SK-N-SH (cell line): Measurements from ENCODE around the gene SH2B2. TPM values are rescaled to one million over a fixed set of nuclear protein-coding genes. Genes with fewer than 3 reads are reported as not detected.

Experiments used
- CTCF ChIA-PET: fragments of 300-600, 350-600 bp; formaldehyde crosslinking; extraction: SDS; loops from one replicate; lab custom pipeline; 2021; lab: Yijun Ruan, JAX
- POLR2A ChIA-PET: fragments of 350-600 bp; sonication (Branson Sonifier 250); formaldehyde crosslinking; extraction: SDS; loops from one replicate; lab custom pipeline; 2020; ENCODE audit warnings: antibody characterized with exemption, inconsistent platforms; lab: Yijun Ruan, JAX
- DNase-seq: peaks from one replicate; pipeline ENCODE4 v3.0.0; 2012
- H2AFZ ChIP-seq: fragments of 200-600 bp; sonication (generic); 2 replicates; pipeline ENCODE4 v1.8.1; 2016; ENCODE audit warnings: antibody characterized with exemption, mild to moderate bottlenecking, low read depth
- H3F3A ChIP-seq: fragments of 200-600 bp; sonication (generic); replicated peaks from 2 replicates; pipeline ENCODE3; 2016; ENCODE audit warnings: antibody characterized with exemption, mild to moderate bottlenecking; ENCODE audit not compliant: insufficient read depth
- H3K27ac ChIP-seq, 2 experiments: fragments of 200-500 bp in 1 of 2; fragments of 200-600 bp in 1 of 2; sonication (Bioruptor generic) in 1 of 2; sonication (generic), shearing (Covaris generic) in 1 of 2; 2 replicates each; pipeline versions ENCODE4 v1.5.1 to v1.6.1; 2014 to 2016; ENCODE audit warnings: low read depth in 2 of 2, inconsistent platforms in 1 of 2, low read length in 1 of 2, mild to moderate bottlenecking in 1 of 2, mixed read lengths in 1 of 2
- H3K27me3 ChIP-seq: fragments of 200-600 bp; sonication (generic), shearing (Covaris generic); 2 replicates; pipeline ENCODE4 v1.6.1; 2016; ENCODE audit warnings: mixed run types; ENCODE audit not compliant: insufficient read depth
- H3K36me3 ChIP-seq, 2 experiments: fragments of 200-500 bp in 1 of 2; fragments of 200-600 bp in 1 of 2; sonication (Bioruptor generic) in 1 of 2; sonication (generic) in 1 of 2; replicated peaks in 1 of 2; 2 replicates each; pipeline versions ENCODE3 to v1.5.1; 2014 to 2016; ENCODE audit warnings: low read length in 1 of 2, mild to moderate bottlenecking in 1 of 2; ENCODE audit not compliant: insufficient read depth in 2 of 2, control insufficient read depth in 1 of 2
- H3K4me1 ChIP-seq, 2 experiments: fragments of 200-500 bp in 1 of 2; fragments of 200-600 bp in 1 of 2; sonication (Bioruptor generic) in 1 of 2; sonication (generic), shearing (Covaris generic) in 1 of 2; 2 replicates each; pipeline versions ENCODE4 v1.5.1 to v1.6.1; 2014 to 2016; ENCODE audit warnings: low read depth in 1 of 2, low read length in 1 of 2, mixed run types in 1 of 2; ENCODE audit not compliant: insufficient read depth in 2 of 2, control insufficient read depth in 1 of 2
- H3K4me2 ChIP-seq: fragments of 200-600 bp; sonication (generic), shearing (Covaris generic); 2 replicates; pipeline ENCODE4 v1.6.1; 2017; ENCODE audit warnings: mixed run types
- H3K4me3 ChIP-seq, 2 experiments: fragments of 200-500 bp in 1 of 2; fragments of 200-600 bp in 1 of 2; sonication (Bioruptor generic) in 1 of 2; sonication (generic), shearing (Covaris generic) in 1 of 2; 2 replicates each; pipeline versions ENCODE4 v1.5.1 to v1.8.1; 2014 to 2016; ENCODE audit warnings: low read depth in 2 of 2, inconsistent platforms in 1 of 2, low read length in 1 of 2, mild to moderate bottlenecking in 1 of 2, mixed read lengths in 1 of 2, moderate library complexity in 1 of 2
- H3K79me2 ChIP-seq: fragments of 200-600 bp; sonication (generic); 2 replicates; pipeline ENCODE4 v1.8.1; 2017; ENCODE audit warnings: mild to moderate bottlenecking; ENCODE audit not compliant: insufficient read depth
- H3K9ac ChIP-seq: fragments of 200-600 bp; sonication (generic); 2 replicates; pipeline ENCODE4 v1.6.1; 2017; ENCODE audit warnings: mixed run types
- H3K9me2 ChIP-seq: fragments of 200-600 bp; sonication (generic); 2 replicates; pipeline ENCODE4 v1.6.1; 2017; ENCODE audit warnings: mixed run types
- H3K9me3 ChIP-seq: fragments of 200-600 bp; sonication (generic); 2 replicates; pipeline ENCODE4 v1.6.1; 2017; ENCODE audit warnings: mixed run types, mild to moderate bottlenecking, moderate library complexity
- H4K20me1 ChIP-seq: fragments of 200-600 bp; sonication (generic); 2 replicates; pipeline ENCODE4 v1.6.1; 2017; ENCODE audit warnings: mild to moderate bottlenecking, mixed run types; ENCODE audit not compliant: insufficient read depth
- CHD2 ChIP-seq: fragments of 150-350 bp; IDR thresholded peaks from 2 replicates; pipeline ENCODE4 v1.6.1; 2018; ENCODE audit warnings: low read length; ENCODE audit not compliant: partially characterized antibody
- ELF1 ChIP-seq: IDR thresholded peaks from 2 replicates; pipeline ENCODE4 v1.4.0; 2012
- MEF2A ChIP-seq: IDR thresholded peaks from 2 replicates; pipeline ENCODE4 v1.4.0; 2012; ENCODE audit warnings: low read depth, borderline replicate concordance
- NRF1 ChIP-seq: IDR thresholded peaks from 2 replicates; pipeline ENCODE4 v1.6.1; 2012; ENCODE audit warnings: low read depth, mild to moderate bottlenecking, low read length
- POLR2AphosphoS5 ChIP-seq: IDR thresholded peaks from 2 replicates; pipeline ENCODE4 v1.6.1; 2012; ENCODE audit warnings: low read depth, low read length
- RAD21 ChIP-seq: IDR thresholded peaks from 2 replicates; pipeline ENCODE4 v1.6.1; 2012; ENCODE audit warnings: mild to moderate bottlenecking, low read length
- RFX5 ChIP-seq: IDR thresholded peaks from 2 replicates; pipeline ENCODE4 v1.6.1; 2012; ENCODE audit warnings: mild to moderate bottlenecking, improper control_type of control experiment, low read length
- RXRA ChIP-seq: IDR thresholded peaks from 2 replicates; pipeline ENCODE4 v1.4.0; 2012; ENCODE audit warnings: low read depth, mild to moderate bottlenecking, borderline replicate concordance
- SIN3A ChIP-seq: IDR thresholded peaks from 2 replicates; pipeline ENCODE4 v1.6.1; 2012; ENCODE audit warnings: low read depth, mild to moderate bottlenecking, low read length, moderate library complexity, borderline replicate concordance
- SMC3 ChIP-seq: IDR thresholded peaks from 2 replicates; pipeline ENCODE4 v1.6.1; 2012; ENCODE audit warnings: low read depth, low read length, improper control_type of control experiment
- TAF1 ChIP-seq: IDR thresholded peaks from 2 replicates; pipeline ENCODE4 v1.6.1; 2012; ENCODE audit warnings: low read depth, mild to moderate bottlenecking, low read length, moderate library complexity, borderline replicate concordance
- WGBS: methylation state at CpG from one replicate; pipeline ENCODE4 v1.1.6; 2017; ENCODE audit warnings: low lambda C conversion rate; 5-methylcytosine and 5-hydroxymethylcytosine counted together
- polyA plus RNA-seq, 3 experiments: library from polyadenylated mRNA; depleted of rRNA; stranded (reverse); fragments of >200 nt; gene quantifications; 2 replicates each; pipeline ENCODE4 v1.2.3, GENCODE V29; 2012
- TF ChIP-seq, protein P1 (sequence below): IDR thresholded peaks from 2 replicates; pipeline ENCODE4 v1.4.0; 2012; ENCODE audit warnings: low read depth, borderline replicate concordance
- TF ChIP-seq, protein P2 (sequence below): fragments of 200-600 bp; sonication (generic); IDR thresholded peaks from 2 replicates; pipeline ENCODE4 v1.6.1; 2017; ENCODE audit warnings: antibody characterized with exemption, mild to moderate bottlenecking, moderate library complexity
- TF ChIP-seq, protein P3 (sequence below): IDR thresholded peaks from 2 replicates; pipeline ENCODE4 v1.6.1; 2012; ENCODE audit warnings: mild to moderate bottlenecking, low read depth, low read length, moderate library complexity

Gene SH2B2
- polyA plus RNA-seq, 1 of the 3 experiments (the other 2 are of a cell fraction): 4.7 TPM

DNA sequence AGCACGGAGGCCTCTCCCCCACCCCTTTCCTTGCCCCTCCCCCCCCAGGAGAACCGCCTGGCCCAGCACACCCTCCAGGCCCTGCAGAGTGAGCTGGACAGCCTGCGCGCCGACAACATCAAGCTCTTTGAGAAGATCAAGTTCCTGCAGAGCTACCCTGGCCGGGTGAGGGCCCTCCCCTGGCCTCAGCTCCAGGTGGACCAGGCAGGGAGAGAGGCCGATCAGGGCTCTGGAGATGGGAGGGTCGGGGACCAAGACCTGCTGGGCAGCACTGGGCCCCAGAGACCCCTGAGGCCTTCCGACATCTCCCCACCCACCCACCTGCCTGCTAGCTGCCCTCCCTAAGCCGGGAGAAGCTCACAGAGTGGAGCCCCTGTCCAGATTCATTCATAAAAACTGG, 8.8 kb upstream of the SH2B2 start:
- no peaks in the 10 kb centered on the region for H3K36me3 ChIP-seq
- H3K4me1 ChIP-seq: peaks cover 0 to 4% of the 10 kb centered on the region in 2 experiments; a peak in 1 of 4 replicates
- 83% methylated on average over 7 of the region's 10 CpGs for WGBS
- no peaks in the 10 kb centered on the region for H4K20me1 ChIP-seq
- H3K79me2 ChIP-seq: no peaks in the 10 kb centered on the region
- H3K9me2 ChIP-seq: no peaks in the 10 kb centered on the region
- no peak overlapping the region for H2AFZ ChIP-seq
- no peaks in the 10 kb centered on the region for H3K27me3 ChIP-seq
- ChIA-PET CTCF (interaction anchor here (0.9 to 15.8 kb wide), 7 partner anchors 11 to 735 kb away, joined by 3 to 421 read pairs (median 3); partner anchors contain the start of gene PRKRIP1), POLR2A (no interaction called here)
- no peak for DNase-seq
- no peaks in the 10 kb centered on the region for H3K9me3 ChIP-seq
- TF ChIP-seq, protein P1, sequence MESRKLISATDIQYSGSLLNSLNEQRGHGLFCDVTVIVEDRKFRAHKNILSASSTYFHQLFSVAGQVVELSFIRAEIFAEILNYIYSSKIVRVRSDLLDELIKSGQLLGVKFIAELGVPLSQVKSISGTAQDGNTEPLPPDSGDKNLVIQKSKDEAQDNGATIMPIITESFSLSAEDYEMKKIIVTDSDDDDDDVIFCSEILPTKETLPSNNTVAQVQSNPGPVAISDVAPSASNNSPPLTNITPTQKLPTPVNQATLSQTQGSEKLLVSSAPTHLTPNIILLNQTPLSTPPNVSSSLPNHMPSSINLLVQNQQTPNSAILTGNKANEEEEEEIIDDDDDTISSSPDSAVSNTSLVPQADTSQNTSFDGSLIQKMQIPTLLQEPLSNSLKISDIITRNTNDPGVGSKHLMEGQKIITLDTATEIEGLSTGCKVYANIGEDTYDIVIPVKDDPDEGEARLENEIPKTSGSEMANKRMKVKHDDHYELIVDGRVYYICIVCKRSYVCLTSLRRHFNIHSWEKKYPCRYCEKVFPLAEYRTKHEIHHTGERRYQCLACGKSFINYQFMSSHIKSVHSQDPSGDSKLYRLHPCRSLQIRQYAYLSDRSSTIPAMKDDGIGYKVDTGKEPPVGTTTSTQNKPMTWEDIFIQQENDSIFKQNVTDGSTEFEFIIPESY: no peak
- TF ChIP-seq, protein P2, sequence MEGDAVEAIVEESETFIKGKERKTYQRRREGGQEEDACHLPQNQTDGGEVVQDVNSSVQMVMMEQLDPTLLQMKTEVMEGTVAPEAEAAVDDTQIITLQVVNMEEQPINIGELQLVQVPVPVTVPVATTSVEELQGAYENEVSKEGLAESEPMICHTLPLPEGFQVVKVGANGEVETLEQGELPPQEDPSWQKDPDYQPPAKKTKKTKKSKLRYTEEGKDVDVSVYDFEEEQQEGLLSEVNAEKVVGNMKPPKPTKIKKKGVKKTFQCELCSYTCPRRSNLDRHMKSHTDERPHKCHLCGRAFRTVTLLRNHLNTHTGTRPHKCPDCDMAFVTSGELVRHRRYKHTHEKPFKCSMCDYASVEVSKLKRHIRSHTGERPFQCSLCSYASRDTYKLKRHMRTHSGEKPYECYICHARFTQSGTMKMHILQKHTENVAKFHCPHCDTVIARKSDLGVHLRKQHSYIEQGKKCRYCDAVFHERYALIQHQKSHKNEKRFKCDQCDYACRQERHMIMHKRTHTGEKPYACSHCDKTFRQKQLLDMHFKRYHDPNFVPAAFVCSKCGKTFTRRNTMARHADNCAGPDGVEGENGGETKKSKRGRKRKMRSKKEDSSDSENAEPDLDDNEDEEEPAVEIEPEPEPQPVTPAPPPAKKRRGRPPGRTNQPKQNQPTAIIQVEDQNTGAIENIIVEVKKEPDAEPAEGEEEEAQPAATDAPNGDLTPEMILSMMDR: no peak
- H3K4me3 ChIP-seq: no peak overlapping the region
- no peak overlapping the region for H3K27ac ChIP-seq
- H3K9ac ChIP-seq: no peak overlapping the region
- H3K4me2 ChIP-seq: no peak overlapping the region
- H3F3A ChIP-seq: no peaks in the 10 kb centered on the region

DNA sequence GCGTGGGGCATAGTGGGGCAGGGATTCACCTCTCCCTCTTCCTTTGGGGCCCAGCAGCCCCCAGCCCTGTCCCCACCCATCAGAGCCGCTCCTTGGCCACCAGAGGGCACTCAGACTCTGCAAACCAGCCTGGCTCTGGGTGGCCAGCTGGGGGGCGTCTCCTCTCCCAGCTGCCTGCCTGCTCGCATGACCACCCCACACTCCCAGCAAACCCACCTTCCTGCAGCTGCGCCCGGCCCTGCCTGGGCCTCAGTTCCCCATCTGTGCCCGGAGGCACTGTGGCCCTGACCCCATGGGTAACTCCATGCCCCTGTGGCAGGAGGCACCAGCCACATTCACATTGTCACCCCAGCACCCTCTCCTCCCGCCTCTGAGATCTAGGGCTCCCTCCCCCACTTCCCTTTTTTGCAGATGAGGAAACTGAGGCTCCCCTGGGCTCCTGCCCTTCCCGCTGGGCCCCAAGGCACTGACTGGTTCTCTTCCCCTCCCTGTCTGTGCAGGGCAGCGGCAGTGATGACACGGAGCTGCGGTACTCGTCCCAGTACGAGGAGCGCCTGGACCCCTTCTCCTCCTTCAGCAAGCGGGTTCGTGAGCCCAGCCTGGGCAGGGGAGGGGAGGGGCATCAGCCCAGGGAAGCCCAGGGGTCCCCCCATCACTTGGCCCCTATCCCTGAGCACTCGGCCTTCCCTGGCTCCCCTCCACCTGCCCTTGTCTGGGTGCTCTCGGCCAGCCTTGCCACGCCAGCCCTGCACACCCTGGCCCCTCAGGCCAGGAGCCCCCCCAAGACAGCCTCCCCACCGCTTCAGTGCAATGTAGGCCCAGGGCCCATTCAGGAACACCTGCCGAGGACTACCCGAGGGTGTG, 6.9 kb upstream of the SH2B2 start:
- WGBS: 51% methylated on average over 21 of the region's 23 CpGs
- no peak overlapping the region for H2AFZ ChIP-seq
- no peaks in the 10 kb centered on the region for H3F3A ChIP-seq
- H3K4me3 ChIP-seq: no peak overlapping the region; a peak in 1 of 4 replicates
- H3K27me3 ChIP-seq: no peaks in the 10 kb centered on the region
- no peaks in the 10 kb centered on the region for H3K9me2 ChIP-seq
- H3K9me3 ChIP-seq: no peaks in the 10 kb centered on the region
- H3K4me1 ChIP-seq: peaks cover 0 to 6% of the 10 kb centered on the region in 2 experiments; a peak in 1 of 4 replicates
- ChIA-PET CTCF (interaction anchor here (0.5 to 15.8 kb wide), 37 partner anchors 8 to 737 kb away, joined by 3 to 421 read pairs (median 4); partner anchors contain the start of genes ALKBH4, LRWD1 and PRKRIP1), POLR2A (interaction anchor here (1.0 kb wide), 1 partner anchor 109 kb away, joined by 3 read pairs; no protein-coding TSS in a partner anchor)
- no peaks in the 10 kb centered on the region for H3K79me2 ChIP-seq
- H3K9ac ChIP-seq: no peak overlapping the region
- peak; percentile 98 for DNase-seq
- no peak overlapping the region; a peak in 1 of 4 replicates for H3K27ac ChIP-seq
- H3K4me2 ChIP-seq: no peak overlapping the region
- H3K36me3 ChIP-seq: no peaks in the 10 kb centered on the region
- H4K20me1 ChIP-seq: no peaks in the 10 kb centered on the region
- TF ChIP-seq MEF2A (no peak), TAF1 (no peak), RXRA (no peak), POLR2AphosphoS5 (no peak), NRF1 (no peak), RFX5 (no peak), SIN3A (0 out of 2 replicates have a peak, but pooled peaks have one; percentile 32), SMC3 (peak; percentile 92), RAD21 (peak; percentile 94), ELF1 (no peak), CHD2 (peak; percentile 20)
- TF ChIP-seq, protein P2: peak; percentile 99
- TF ChIP-seq, protein P3, sequence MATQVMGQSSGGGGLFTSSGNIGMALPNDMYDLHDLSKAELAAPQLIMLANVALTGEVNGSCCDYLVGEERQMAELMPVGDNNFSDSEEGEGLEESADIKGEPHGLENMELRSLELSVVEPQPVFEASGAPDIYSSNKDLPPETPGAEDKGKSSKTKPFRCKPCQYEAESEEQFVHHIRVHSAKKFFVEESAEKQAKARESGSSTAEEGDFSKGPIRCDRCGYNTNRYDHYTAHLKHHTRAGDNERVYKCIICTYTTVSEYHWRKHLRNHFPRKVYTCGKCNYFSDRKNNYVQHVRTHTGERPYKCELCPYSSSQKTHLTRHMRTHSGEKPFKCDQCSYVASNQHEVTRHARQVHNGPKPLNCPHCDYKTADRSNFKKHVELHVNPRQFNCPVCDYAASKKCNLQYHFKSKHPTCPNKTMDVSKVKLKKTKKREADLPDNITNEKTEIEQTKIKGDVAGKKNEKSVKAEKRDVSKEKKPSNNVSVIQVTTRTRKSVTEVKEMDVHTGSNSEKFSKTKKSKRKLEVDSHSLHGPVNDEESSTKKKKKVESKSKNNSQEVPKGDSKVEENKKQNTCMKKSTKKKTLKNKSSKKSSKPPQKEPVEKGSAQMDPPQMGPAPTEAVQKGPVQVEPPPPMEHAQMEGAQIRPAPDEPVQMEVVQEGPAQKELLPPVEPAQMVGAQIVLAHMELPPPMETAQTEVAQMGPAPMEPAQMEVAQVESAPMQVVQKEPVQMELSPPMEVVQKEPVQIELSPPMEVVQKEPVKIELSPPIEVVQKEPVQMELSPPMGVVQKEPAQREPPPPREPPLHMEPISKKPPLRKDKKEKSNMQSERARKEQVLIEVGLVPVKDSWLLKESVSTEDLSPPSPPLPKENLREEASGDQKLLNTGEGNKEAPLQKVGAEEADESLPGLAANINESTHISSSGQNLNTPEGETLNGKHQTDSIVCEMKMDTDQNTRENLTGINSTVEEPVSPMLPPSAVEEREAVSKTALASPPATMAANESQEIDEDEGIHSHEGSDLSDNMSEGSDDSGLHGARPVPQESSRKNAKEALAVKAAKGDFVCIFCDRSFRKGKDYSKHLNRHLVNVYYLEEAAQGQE: no peak
